UCSD-AML1 (cell line): ENCODE results near the gene SOX11.

ENCODE experiments used
- DNase-seq: peaks from one replicate; lab custom pipeline; 2025; ENCODE audit not compliant: unreplicated experiment; lab: John Stamatoyannopoulos, UW

The SOX11 gene

DNA sequence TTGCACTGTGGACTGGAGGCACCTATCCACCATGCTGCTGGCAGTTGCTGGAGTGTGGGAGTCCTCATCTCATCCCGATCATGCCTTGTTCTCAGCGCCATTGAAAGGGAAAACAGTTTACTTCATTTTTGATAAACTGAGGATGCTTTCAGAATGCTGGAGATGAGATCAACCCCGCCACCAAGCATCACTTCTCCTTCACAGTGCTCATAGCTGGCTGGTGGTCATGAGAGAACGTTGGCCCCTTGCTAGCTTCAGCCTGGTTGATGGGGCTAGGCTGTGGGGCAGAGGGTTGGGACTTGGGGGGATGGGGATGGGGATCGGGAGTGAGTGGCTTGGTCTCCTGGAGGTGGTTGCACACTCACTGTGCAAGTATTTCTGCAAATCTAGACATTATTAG, 30.1 kb downstream of the SOX11 start:
- DNase-seq: no peak

- no peak for DNase-seq
Measured at GRCh38 chr2:5723791-5724735, 31.9 kb downstream of the SOX11 start.

- no peak for DNase-seq
Measured at GRCh38 chr2:5725072-5725471, 32.9 kb downstream of the SOX11 start.

DNA sequence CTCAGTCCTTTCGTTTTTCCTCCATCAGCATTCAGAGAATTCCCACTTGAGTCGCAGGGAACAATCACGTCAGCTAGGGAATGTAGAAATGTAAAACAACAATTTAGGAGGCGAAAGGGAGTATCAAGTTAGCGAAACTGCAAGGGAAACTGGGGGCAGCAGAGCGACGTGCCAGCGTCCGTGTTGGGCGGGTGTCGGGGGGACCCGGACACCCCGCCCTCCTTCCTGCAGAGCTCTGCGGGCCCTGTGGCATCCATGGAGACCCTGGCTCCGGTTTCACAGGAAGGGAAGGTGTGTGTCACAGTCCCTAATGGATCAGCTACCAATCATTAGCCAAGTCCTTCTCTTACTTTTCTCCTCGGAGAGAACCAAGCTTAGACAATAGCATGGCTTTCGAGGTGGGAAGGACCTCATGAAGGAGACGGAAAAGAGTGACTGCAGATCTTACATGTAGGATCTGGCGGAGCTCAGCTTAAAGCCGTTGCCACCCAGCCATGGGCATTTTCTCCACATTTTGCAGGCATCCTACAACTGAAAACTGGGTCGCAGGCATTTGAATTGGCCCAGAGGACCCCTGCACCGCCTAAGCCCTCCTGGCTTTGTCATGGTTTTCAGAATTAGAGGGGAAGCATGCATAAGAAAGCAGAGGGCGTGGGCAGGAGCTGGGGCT, 33.7 kb downstream of the SOX11 start:
- DNase-seq: no peak

DNA sequence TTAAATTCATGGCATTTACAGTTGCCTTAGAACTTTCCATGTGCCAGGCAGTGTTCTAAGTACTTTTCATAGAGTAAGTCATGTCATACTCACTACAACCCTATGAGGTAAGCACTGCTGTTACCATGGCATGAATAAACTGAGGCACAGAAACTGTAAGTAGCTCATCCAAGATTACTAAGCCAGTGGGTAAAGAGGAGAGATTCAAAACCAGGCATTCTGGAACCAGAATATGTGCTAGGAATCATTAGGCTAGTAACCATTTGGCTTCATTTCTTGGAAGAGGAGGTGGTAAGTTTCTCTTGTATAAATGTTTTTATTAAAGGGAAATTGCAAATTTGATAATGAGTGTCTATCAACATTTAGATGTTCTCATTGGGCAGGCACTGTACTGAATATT, 35.1 kb downstream of the SOX11 start:
- DNase-seq: no peak

DNA sequence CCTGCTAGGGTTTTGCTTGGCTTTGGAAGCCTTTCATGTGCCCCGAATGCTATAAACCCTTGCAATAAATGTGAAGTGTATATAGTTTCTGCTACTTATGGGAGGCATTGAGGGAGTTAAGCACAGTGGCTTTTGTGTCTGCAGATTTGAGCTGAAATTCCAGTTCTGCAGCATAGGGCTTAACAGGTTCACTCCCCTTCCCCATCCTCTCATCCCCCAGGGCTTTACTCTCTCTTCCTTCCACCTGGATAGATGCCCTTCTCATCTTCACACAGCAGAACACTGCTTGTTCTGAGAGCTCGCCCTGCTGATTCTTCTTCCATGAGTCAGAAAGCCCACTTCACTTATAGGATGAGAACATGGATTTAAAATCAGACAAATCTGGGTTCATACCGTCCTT, 37.2 kb downstream of the SOX11 start:
- no peak for DNase-seq

- no peak for DNase-seq
Measured at GRCh38 chr2:5730386-5730785, 38.2 kb downstream of the SOX11 start.

GRCh38 chr2:5734859-5735520, 42.8 kb downstream of the SOX11 start:
- no peak for DNase-seq

DNA sequence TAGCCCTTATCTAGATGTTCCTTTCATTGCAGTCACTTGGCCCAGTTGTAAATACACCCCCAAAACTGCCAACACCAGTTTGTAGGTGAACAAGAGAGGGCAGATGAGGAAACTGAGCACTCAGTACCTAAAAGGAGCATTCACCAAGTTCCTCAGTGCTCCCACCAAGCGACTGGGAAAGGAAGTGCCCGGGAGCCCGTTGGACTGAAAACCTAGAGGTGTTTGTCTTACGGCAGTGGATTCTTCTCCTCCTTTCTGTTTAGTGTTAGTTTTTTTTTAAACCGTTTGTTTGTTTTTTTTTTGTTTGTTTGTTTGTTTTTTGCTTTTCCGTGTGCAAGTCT, 43.3 kb downstream of the SOX11 start:
- no peak for DNase-seq

DNA sequence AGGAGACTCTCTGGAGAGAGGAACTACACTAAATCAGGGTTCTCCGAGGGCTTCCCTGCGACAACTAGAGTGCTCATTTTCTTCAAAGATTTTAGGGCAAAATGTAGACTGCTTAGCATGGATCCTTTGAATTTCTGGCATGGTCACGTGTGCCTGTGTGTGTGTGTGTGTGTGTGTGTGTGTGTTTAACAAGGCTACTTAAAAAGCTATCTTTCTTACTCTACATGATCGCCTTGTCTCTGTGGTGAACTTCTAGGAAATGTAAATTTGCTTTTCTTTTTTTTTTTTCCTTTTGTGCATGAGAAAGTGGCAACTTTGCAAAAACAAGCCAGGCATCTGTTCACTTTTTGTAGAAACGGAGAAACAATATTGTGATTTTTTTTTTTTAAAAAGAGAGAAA, 43.9 kb downstream of the SOX11 start:
- DNase-seq: no peak

DNA sequence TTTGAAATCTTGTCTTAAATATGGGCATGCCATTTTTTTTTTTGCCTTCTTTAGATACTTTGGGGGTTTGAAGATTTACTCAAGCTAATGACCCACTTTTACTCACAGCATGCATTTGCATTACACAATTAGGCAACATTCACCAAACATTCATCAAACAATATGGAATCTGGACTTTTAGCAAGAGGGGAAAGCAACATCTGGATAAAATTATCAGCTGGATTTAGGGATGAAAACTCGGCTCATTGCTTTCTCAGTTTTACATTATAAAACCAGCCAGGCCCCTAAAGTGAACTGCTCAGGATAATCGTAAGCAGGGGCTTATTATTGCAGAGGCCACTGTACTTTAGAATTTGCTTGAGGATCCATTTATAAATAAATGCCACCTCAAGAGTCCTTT, 44.7 kb downstream of the SOX11 start:
- DNase-seq: no peak

GRCh38 chr2:5740053-5740452, 47.9 kb downstream of the SOX11 start:
- no peak for DNase-seq

- no peak for DNase-seq
Measured at GRCh38 chr2:5740817-5741216, 48.6 kb downstream of the SOX11 start.

- no peak for DNase-seq
Measured at GRCh38 chr2:5741242-5741641, 49.1 kb downstream of the SOX11 start.

- DNase-seq: no peak
Measured at GRCh38 chr2:5742126-5742525, 49.9 kb downstream of the SOX11 start.

DNA sequence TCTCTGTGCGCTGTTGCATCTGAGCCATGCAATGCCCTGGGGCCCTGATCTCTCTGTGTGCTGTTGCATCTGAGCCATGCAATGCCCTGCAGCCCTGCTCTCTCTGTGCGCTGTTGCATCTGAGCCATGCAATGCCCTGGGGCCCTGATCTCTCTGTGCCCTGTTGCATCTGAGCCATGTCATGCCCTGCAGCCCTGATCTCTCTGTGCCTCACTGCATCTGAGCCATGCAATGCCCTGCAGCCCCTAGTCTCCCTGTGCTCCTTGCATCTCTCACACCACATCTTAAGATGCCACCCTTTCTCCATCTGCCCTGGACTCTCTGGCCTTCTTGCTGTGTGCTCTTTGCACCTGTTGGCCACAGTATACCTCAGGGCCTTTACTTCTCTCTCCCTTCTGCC, 56.2 kb downstream of the SOX11 start:
- DNase-seq: no peak

DNA sequence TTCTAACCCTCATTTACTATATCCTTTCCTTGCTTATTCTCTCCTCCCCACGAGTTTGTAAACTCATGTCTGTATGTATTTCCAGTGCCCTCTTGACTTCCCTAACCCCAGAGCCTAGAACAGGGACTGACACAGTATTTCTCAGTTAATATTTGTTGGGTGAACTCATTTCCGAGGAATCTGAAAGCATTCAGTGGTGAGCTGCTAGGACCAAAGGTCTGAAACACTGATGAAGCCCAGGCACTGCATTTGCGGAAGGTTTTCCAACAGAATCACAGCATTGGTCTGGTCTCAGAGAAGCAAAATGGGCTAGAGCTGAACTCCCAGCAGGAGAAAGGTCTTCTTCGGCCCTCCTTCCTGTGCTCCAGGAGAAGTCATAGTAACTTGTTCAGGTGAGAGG, 56.8 kb downstream of the SOX11 start:
- no peak for DNase-seq

GRCh38 chr2:5749347-5749746, 57.2 kb downstream of the SOX11 start:
- no peak for DNase-seq
